GM10266 (cell line): ENCODE measurements around the gene DOC2B.
A peak's percentile ranks its signal among the peaks of the same experiment; 100 is the strongest.
"Not testable (repeated sequence)": the region's sequence is repeated elsewhere in the genome, so short reads cannot be mapped to it uniquely, and the experiment has no call there.

Experiments used
- DNase-seq: peaks from one replicate; pipeline ENCODE4 v3.0.0; 2012; ENCODE audit errors: extremely low spot score
- TF ChIP-seq, protein P1 (sequence below): IDR thresholded peaks from 2 replicates; pipeline ENCODE4 v1.5.1; 2012; ENCODE audit warnings: mild to moderate bottlenecking, low read depth; ENCODE audit not compliant: control insufficient read depth, insufficient read depth; ENCODE audit errors: missing control alignments

DOC2B gene

DNA sequence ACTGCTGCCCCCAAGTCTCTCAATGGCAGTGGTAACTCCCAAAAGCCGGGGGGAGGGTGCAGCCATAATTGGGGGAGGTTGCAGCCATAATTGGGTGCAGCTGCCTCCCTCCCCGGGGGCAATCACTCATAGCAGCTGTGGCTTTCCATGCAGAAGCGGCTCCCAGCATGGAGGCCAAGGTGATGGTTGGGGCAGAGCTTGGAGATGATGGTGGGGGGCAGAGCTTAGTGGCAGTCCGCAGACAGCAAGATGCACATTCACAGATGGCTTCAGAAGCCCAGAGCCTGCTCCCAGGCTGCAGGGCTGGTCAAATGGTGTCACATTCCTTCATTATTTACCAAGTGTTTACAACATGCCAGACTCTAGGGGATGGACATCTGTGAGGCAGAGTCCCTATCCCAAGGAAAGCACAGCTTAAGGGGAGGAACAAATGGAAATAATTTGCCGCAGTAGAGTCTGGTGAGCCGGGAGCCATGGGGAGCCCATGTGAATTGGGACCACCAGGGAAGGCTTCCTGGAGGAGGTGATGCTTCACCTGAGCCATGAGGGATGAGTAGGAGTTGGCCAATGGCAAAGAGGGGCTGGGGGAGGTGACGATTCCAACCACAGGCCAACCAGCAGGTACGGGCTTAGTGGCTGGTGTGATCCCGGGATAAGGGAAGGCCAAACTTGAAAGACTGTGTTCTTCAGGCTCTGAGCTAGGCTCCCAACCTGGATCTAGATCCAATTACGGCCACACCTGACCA lies 8.1 kb downstream of the DOC2B start:
- TF ChIP-seq, protein P1, sequence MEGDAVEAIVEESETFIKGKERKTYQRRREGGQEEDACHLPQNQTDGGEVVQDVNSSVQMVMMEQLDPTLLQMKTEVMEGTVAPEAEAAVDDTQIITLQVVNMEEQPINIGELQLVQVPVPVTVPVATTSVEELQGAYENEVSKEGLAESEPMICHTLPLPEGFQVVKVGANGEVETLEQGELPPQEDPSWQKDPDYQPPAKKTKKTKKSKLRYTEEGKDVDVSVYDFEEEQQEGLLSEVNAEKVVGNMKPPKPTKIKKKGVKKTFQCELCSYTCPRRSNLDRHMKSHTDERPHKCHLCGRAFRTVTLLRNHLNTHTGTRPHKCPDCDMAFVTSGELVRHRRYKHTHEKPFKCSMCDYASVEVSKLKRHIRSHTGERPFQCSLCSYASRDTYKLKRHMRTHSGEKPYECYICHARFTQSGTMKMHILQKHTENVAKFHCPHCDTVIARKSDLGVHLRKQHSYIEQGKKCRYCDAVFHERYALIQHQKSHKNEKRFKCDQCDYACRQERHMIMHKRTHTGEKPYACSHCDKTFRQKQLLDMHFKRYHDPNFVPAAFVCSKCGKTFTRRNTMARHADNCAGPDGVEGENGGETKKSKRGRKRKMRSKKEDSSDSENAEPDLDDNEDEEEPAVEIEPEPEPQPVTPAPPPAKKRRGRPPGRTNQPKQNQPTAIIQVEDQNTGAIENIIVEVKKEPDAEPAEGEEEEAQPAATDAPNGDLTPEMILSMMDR: no peak
- DNase-seq: no peak

DNA sequence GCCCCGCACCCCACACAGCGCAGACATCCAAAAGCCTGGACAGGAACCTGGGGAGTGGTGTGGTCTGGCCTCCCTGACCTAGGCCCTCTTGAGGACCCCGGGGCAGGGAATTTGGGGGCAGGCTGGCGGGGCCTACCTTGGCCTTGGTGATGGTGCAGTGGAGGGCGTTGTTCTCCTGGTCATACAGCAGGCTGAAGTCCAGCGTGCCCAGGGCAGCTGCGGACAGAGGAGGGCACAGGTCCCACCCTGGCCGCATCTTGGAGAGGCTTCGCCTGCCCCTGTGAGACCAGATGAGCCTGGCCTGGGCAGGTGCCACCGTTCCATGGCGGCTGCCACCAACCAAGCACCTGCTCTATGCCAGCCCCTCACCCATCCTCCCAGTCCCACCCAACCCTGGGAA lies 9.0 kb downstream of the DOC2B start:
- DNase-seq: no peak
- TF ChIP-seq, protein P1: no peak

DNA sequence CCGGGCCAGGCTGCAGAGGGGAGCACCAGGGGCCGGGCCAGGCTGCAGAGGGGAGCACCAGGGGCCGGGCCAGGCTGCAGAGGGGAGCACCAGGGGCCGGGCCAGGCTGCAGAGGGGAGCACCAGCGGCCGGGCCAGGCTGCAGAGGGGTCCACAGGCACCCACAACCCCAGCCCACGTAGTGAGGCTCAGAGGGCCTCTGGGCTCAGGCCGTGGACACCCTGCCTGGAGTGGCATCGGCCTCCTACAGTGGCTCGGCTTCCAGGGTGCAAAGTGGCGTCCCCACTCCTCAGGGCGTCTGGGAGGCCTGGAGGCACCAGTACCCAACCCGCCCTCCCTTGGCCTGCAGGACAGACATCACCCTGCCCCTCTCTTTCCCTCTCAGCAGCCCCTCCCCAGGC lies 9.6 kb downstream of the DOC2B start:
- TF ChIP-seq, protein P1: no peak
- DNase-seq: no peak

DNA sequence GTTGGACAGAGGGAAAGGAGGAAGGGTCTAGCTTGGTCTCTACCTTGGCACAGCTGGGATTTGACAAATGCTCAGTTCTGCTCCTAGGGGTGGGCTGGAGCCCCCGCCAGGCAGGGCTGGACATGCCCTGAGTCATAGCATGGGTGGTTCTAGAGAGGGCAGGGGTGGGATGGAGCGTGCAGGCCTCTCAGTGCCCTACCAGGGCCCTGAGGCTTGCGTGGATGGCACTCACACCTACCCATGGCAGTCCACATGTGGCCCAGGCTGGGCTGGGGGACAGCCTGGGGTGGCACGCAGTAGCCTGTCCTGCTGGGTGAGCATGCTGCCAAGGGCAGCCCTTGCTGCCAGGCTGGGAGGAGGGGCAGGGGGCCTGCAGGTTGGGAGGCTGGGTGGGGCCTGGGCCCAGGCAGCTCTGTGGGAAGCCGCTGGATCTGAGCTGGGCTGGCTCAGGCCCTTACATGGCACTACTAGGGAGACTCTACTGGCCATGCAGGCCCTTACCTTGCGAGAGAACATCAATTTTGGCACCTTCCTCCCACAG lies 11.2 kb downstream of the DOC2B start:
- TF ChIP-seq, protein P1: no peak
- DNase-seq: no peak

DNA sequence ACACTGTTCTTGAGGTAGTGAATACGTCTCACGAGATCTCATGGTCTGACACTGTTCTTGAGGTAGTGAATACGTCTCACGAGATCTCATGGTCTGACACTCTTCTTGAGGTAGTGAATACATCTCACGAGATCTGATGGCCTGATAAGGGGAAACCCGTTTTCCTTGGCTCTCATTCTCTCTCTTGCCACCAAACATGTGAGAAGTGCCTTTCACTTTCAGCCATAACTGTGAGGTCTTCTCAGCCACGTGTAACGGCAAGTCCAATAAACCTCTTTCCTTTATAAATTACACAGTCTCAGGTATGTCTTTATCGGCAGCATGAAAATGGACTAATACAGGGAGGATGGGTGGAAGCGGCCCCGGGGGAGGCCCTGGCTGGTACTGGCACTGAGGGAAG lies 12.8 kb downstream of the DOC2B start:
- DNase-seq: not testable (repeated sequence)

DNA sequence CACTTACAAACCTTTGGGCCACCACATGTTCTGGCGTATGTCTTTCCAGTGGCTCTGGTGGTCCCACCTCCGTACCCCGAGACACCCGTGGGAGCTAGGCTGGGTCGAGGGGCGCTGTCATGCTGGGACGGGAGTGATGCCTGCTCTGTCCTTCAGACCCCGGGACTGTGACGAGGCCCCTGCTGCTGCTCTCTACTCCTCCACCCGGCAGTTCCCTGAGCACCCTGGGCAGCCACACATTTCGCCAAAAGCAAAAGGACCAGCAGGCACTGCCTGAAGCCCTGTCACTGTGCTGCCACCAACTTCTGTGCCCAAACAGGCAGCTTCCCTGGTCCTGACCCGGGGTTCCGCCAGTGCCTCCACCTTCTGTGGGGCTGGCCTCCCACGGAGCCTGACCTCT lies 15.5 kb downstream of the DOC2B start:
- no peak for DNase-seq
- TF ChIP-seq, protein P1: no peak

DNA sequence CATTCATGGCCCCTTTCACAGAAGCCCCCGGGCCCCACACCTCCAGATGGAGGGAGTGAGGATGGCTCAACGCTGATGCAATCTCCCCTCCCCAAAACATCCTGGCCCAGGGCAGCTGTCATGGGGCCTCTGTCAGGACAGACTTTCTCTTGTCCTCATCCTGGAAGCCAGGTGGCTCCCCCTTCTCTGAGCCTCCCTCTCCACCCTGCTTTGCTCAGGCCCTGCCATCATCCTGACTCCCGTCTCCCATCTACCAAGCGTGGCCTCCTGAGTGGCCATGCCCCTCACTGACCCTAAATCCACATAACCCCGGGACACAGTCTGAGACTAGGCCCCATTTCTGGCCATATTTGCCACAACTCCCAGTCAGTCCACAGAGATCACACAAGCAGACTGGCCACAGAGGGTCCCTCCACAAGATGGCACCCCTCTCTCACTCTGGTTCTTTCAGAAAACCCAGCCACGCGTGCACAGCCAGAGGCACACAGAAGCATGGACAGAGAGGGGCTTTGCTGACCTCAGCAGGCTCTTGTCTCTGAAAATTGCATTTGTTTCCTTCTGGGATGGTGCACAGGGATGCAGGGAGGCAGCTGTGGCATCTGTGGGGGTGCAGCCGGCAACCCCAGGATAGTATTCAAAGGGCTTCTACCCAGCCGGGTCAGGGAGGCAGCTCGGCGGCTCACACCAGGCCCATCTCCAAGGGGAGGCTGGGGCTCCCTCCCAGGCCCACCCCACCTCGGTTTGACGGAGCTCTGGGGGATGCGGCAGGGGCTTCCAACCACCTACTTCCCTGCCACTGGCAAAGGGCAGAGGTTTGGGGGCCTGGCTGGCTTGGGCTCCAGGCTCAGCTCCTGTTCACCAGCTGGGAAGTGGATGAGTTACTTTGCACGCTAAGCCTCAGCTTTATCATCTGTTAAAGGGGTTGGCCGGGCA lies 16.9 kb downstream of the DOC2B start:
- TF ChIP-seq, protein P1: peak; percentile 36
- no peak for DNase-seq
